Hematopoietic multipotent progenitor cell treated with erythropoietin and hydrocortisone succinate and interleukin-3 and kit ligand, for 8 days (in vitro differentiated cells): ENCODE results near the gene ANKRD24.
"Not testable (repeated sequence)": the region's sequence is repeated elsewhere in the genome, so short reads cannot be mapped to it uniquely, and the experiment has no call there.

Experiments used
- DNase-seq: peaks from one replicate; pipeline ENCODE4 v3.0.0-alpha.2; 2015

Gene ANKRD24

GRCh38 chr19:4233282-4233853, 50.9 kb downstream of the ANKRD24 start:
- DNase-seq, result peak; percentile 54

- no peak for DNase-seq
Measured at GRCh38 chr19:4234142-4234861, 51.8 kb downstream of the ANKRD24 start.

- DNase-seq, result no peak
Measured at GRCh38 chr19:4234862-4235201, 52.3 kb downstream of the ANKRD24 start.

GRCh38 chr19:4237510-4237909, 55.0 kb downstream of the ANKRD24 start:
- not testable (repeated sequence) for DNase-seq

GRCh38 chr19:4238831-4239230, 56.3 kb downstream of the ANKRD24 start:
- no peak for DNase-seq

GRCh38 chr19:4241824-4242430, 59.4 kb downstream of the ANKRD24 start:
- DNase-seq, result no peak

- not testable (repeated sequence) for DNase-seq
Measured at GRCh38 chr19:4245938-4246337, 63.4 kb downstream of the ANKRD24 start.

GRCh38 chr19:4246767-4247593, 64.5 kb downstream of the ANKRD24 start, which contains the start of gene YJU2:
TSS of gene YJU2 (plus strand) at chr19:4247080. CDS start at chr19:4247147, 67 bp downstream.
- peak; percentile 100 for DNase-seq

GRCh38 chr19:4256563-4256962, 74.1 kb downstream of the ANKRD24 start:
- peak; percentile 9 for DNase-seq

GRCh38 chr19:4257025-4257424, 74.5 kb downstream of the ANKRD24 start:
- DNase-seq, result no peak

- no peak for DNase-seq
Measured at GRCh38 chr19:4258181-4258580, 75.7 kb downstream of the ANKRD24 start.

GRCh38 chr19:4260613-4261191, 78.2 kb downstream of the ANKRD24 start:
- no peak for DNase-seq

GRCh38 chr19:4264812-4265211, 82.3 kb downstream of the ANKRD24 start:
- no peak for DNase-seq

- no peak for DNase-seq
Measured at GRCh38 chr19:4266253-4267000, 83.9 kb downstream of the ANKRD24 start.

- peak; percentile 84 for DNase-seq
Measured at GRCh38 chr19:4267101-4267900, 84.8 kb downstream of the ANKRD24 start.

GRCh38 chr19:4267901-4268815, 85.7 kb downstream of the ANKRD24 start:
- DNase-seq, result no peak

GRCh38 chr19:4268816-4269430, 86.4 kb downstream of the ANKRD24 start:
- no peak for DNase-seq

- DNase-seq, result no peak
Measured at GRCh38 chr19:4272894-4273293, 90.4 kb downstream of the ANKRD24 start.

- DNase-seq, result not testable (repeated sequence)
Measured at GRCh38 chr19:4274321-4274686, 91.8 kb downstream of the ANKRD24 start.
